ENCODE data around the gene RALGPS1. TPM values are rescaled to one million over a fixed set of nuclear protein-coding genes. Genes with fewer than 3 reads are reported as not detected.

RALGPS1 gene
- total RNA-seq, 1 donor, result 8.2 TPM

GRCh38 chr9:127258606-127259471, 344.3 kb downstream of the RALGPS1 start:
- no peaks in the 10 kb centered on the region for H3K4me1 ChIP-seq (ENCODE audit: insufficient read depth, low read length)
- H3K4me3 ChIP-seq (ENCODE audit: low read length), result no peak overlapping the region
- no peaks in the 10 kb centered on the region for H3K9me3 ChIP-seq (ENCODE audit: low read depth, low read length)
- H3K27me3 ChIP-seq (ENCODE audit: insufficient read depth, low read length), result no peaks in the 10 kb centered on the region

GRCh38 chr9:127262602-127263001, 348.0 kb downstream of the RALGPS1 start:
- no peak overlapping the region for H3K4me3 ChIP-seq (ENCODE audit: low read length)
- no peaks in the 10 kb centered on the region for H3K27me3 ChIP-seq (ENCODE audit: insufficient read depth, low read length)
- H3K4me1 ChIP-seq (ENCODE audit: insufficient read depth, low read length), result no peaks in the 10 kb centered on the region
- no peaks in the 10 kb centered on the region for H3K9me3 ChIP-seq (ENCODE audit: low read depth, low read length)

GRCh38 chr9:127263237-127263636, 348.7 kb downstream of the RALGPS1 start:
- Histone ChIP-seq H3K9me3 (ENCODE audit: low read depth, low read length) (no peaks in the 10 kb centered on the region), H3K27me3 (ENCODE audit: insufficient read depth, low read length) (no peaks in the 10 kb centered on the region), H3K4me1 (ENCODE audit: insufficient read depth, low read length) (no peaks in the 10 kb centered on the region), H3K4me3 (ENCODE audit: low read length) (no peak overlapping the region)

- H3K27me3 ChIP-seq (ENCODE audit: insufficient read depth, low read length), result no peaks in the 10 kb centered on the region
- H3K9me3 ChIP-seq (ENCODE audit: low read depth, low read length), result no peaks in the 10 kb centered on the region
- H3K4me3 ChIP-seq (ENCODE audit: low read length), result no peak overlapping the region
- H3K4me1 ChIP-seq (ENCODE audit: insufficient read depth, low read length), result no peaks in the 10 kb centered on the region
Observed at GRCh38 chr9:127263664-127264063, 349.1 kb downstream of the RALGPS1 start.

GRCh38 chr9:127264462-127265219, 350.1 kb downstream of the RALGPS1 start, which contains the start of gene GARNL3:
TSS of gene GARNL3 (plus strand) at chr9:127264774. CDS start at chr9:127264878, 104 bp downstream.
- Histone ChIP-seq H3K4me3 (ENCODE audit: low read length) (no peak within 1 kb of the TSS), H3K9me3 (ENCODE audit: low read depth, low read length) (no peaks in the 10 kb centered on the region), H3K27me3 (ENCODE audit: insufficient read depth, low read length) (no peaks in the 10 kb centered on the region), H3K4me1 (ENCODE audit: insufficient read depth, low read length) (no peaks in the 10 kb centered on the region)

GRCh38 chr9:127267793-127268525, 353.4 kb downstream of the RALGPS1 start:
- Histone ChIP-seq H3K4me1 (ENCODE audit: insufficient read depth, low read length) (no peaks in the 10 kb centered on the region), H3K9me3 (ENCODE audit: low read depth, low read length) (no peaks in the 10 kb centered on the region), H3K27me3 (ENCODE audit: insufficient read depth, low read length) (no peaks in the 10 kb centered on the region), H3K4me3 (ENCODE audit: low read length) (no peak overlapping the region)

GRCh38 chr9:127269449-127269848, 354.9 kb downstream of the RALGPS1 start:
- H3K4me1 ChIP-seq (ENCODE audit: insufficient read depth, low read length), result no peaks in the 10 kb centered on the region
- no peaks in the 10 kb centered on the region for H3K9me3 ChIP-seq (ENCODE audit: low read depth, low read length)
- H3K27me3 ChIP-seq (ENCODE audit: insufficient read depth, low read length), result no peaks in the 10 kb centered on the region
- H3K4me3 ChIP-seq (ENCODE audit: low read length), result no peak overlapping the region

Other genes starting within 250 kb of the RALGPS1 start
- 50.7 TPM for gene ZBTB43, start 109.7 kb upstream of the RALGPS1 start, total RNA-seq
- 10.9 TPM for gene ZBTB34, start 54.1 kb upstream of the RALGPS1 start, total RNA-seq
- 0.10 TPM for gene ANGPTL2, start 207.9 kb downstream of the RALGPS1 start, total RNA-seq

All from mononuclear cell (primary cell).